HG02588 (cell line): ENCODE results near the gene FHL1.
"Not testable (repeated sequence)": the region's sequence is repeated elsewhere in the genome, so short reads cannot be mapped to it uniquely, and the experiment has no call there.

Experiments
- ATAC-seq: cut with Tn5 transposase; IDR thresholded peaks from one replicate; pipeline ENCODE4 v1.9.1; 2021; ENCODE audit warnings: mild to moderate bottlenecking, moderate library complexity; ENCODE audit not compliant: unreplicated experiment

FHL1 gene

DNA sequence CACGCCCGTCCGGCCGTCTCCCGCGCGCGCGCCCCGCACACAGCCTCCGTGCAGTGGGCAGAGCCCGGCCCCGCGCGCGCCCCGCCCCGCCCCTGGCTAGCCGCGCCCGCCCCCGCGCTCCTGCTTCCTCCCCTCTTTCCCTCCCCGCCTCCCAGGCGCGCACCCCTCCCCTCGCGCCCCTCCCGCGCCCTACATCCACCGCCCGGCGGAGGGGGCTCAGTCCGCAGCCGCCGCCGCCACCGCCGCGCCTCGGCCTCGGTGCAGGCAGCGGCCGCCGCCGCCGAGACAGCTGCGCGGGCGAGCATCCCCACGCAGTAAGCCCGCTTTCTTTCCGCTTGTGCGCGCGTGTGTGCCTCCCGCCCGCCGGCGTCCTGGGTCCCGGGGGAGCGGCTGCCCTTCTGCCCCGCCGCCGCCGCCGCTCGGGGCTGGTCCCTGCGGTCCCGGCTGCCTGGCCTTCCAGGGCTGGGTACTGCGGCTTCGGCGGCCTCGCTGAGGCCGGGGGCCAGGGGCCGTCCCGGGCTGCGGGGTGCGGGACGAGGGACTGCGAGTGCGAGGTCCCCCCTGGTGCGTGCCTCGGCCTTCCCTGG lies at the start of gene FHL1:
FHL1 (plus strand) TSS at position 219 of the 587 bp plus-strand sequence.
- no peak for ATAC-seq

DNA sequence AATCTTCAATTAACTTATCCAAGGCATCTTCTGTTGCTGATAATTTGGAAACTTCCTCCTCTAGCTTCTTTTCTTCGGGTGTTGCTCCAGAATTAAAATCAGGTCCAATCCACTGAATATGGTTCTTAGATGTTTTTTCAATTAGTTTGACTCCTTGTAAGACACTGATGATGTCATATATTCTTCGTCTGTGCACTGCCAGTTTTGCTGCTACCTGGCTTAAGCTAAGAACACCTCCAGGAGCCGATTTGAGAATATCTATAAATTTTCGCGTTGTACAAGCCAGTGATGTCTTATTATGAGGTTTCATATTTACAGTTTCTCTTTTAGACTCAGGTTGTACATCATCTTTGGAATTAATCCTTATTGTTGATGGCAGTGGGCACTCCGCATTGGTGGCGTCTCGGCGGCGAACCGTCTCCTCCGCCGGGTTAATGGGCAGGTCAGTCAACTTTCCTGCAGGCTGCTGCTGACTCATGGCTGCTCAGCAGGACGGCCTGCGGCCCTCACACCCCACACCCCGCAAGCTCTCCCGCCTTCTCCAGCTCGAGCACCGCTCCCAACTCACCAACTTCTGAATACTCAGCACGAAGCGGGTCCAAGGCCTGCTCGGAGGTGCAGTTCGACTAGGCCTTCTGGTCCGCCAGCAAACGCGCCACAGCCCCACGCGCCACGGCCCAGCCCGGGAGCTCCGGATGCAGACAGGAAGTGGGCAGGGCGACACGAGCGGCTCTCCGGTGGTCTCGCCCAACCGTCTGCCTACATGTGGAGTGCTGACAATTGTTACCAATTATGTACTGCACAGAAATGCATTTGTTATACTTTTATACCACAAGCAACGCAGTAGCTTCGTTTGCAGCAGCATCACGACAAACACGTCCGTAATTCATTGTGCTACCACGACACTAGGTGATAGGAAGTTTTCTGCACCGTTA lies 49.2 kb upstream of the FHL1 start:
- ATAC-seq: no peak

DNA sequence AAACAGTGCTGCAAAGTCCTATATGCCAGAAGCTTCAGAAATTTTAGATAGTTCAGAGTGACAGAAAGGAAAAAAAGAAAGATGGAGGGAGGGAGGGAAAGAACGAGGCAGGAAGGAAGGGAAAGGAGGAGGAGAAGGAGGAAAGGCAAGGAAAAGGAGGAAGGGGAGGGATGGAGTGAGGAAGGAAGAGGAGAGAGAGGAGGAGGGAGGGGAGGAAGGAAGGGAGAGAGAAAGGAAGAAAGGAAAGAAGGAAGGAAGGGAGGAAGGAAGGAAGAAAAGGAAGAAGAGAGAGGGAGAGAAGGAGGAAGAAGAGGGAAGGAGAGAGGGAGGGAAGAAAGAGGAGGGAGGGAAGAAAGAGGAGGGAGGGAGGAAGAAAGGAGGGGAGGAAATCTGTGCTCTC lies 42.4 kb upstream of the FHL1 start:
- ATAC-seq: no peak

DNA sequence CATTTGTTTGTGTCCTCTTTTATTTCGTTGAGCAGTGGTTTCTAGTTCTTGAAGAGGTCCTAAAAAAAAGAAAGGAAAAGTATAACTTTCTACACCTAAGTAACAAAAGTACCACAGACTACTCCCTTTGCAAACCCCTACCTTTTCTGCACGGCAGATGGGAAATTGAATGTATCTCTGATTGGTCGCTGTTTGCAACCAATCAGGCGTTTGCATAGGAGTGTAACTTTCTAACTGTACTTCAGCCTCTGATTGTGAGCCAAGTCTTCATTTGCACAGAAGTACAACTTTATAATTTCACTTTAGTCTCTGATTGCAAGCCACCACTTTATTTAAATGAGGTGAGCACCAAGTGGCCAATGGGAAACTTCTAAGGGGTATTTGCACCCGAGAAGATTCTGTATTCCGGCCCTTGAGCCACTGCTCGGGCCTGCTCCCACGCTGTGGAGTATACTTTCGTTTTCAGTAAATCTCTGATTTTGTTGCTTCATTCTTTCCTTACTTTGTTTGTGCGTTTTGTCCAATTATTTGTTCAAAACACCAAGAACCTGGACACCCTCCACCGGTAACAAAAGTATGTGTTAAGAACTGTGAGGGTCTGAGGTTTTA lies 40.3 kb upstream of the FHL1 start:
- no peak for ATAC-seq

DNA sequence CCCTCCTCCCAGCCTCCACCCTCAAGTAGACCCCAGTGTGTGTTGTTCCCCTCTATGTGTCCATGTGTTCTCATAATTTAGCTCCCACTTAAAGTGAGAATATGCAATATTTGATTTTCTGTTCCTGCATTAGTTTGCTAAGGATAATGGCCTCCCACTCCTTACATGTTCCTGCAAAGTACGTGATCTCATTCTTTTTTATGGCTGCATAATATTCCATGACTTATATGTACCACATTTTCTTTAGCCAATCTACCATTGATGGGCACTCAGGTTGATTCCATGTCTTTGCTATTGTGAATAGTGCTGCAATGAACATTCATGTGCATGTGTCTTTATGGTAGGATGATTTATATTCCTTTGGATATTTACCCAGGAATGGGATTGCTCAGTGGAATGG lies 38.4 kb upstream of the FHL1 start:
- ATAC-seq: not testable (repeated sequence)

DNA sequence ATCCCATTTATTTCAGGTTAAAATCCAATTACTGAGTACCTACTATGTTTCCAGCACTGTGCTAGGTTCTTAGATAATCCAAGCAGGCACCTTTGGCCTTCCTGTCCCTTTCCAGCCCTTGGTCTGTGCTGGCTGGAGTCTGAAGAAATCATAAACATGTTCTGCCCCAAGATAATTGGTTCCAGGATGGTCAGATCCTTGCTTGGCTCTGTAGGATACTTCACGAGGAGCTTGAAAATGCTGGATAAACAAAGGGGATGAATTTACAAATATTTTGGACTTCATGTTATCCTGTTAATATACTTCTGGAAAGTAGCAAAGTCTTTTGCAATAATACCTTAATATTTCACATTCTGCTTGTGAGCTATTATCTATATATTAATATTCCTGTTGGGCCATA lies 35.0 kb upstream of the FHL1 start:
- ATAC-seq: no peak

DNA sequence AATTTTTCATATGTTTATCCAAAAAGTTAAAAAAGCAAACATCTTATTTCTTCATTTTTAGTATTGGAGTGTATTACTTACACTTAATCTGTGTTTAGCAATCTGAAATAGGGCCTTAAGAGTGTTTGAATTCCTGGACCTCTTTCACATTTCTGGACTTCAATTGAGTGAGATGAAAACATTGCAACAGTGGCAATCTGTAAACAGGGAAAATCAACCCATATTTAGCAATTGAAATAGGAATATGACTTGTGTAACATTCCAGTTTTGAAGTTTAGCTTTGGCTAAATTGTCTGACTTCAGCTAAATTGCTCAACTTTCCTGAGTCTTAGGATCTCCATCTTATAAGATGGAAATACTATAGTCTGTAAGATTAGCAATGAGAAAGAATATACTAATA lies 34.6 kb upstream of the FHL1 start:
- ATAC-seq: no peak

DNA sequence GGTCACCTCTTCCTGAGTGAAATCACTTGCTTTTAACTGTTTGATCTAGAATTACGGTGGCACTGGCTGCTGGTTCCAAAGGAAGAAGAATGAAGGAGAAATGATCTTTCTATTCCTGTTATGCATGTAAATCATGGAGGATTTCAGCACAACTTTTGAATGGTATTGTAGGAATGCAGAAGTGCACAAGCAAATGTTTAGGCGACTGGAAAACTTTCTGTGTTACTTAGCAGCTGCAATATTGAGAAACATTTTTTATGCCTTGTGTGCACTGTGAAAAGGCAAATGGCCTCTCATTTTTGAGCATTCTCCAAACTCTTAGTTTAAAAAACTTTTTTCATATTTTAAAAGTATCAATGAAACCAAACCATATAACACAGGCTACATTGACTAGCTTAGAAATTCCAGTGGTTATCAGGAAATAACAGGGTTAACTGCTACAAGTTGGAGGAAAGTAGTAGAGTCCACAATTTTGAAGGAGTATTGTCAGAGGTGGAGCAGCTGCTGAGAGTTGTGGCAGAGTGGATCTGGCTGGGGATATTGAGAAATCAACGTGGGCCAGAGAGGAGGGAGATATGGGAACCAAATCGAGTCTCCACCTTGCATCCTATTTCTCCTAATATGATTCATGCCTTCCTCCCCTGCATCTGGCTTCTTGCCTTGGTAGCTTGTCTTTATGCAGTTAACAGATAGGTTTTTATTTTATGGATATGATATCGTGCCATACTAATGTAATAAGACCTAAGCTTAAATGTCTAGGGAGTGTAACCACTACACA lies 32.0 kb upstream of the FHL1 start:
- ATAC-seq: no peak

DNA sequence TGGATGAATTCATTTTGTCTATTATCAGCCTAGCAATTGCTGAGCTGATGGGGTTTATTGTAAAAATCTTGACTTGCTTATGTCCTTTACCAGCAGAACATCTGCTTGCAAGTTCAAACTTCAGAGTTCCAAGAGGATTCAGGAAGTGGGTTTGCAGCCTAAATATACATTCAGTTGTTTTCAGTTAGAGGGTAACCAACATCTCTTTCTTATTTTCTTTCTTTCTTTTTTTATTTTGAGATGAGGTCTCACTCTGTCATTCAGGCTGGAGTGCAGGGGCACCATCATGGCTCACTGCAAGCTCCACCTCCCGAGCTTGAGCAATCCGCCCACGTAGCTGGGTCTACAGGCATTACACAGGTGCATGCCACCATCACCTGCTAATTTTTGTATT lies 31.4 kb upstream of the FHL1 start:
- no peak for ATAC-seq

DNA sequence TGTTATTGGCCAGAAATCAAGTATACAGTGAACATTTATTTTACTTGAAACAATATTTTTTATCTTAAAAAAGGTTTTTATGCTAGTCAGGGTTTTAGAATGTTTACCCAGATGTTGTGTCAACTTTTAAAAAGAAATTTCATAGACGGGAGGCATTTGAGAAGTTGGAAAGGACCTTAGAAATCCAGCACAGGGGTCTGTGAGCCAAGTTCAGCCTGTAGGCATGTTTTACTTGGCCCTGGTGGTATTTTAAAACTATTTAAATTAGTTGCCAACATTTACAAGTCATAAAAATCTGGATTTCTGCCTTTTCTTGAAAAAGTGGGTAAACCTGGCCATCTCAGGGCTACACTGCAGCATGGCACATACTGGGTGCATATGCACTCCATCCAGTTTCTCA lies 25.5 kb upstream of the FHL1 start:
- no peak for ATAC-seq

DNA sequence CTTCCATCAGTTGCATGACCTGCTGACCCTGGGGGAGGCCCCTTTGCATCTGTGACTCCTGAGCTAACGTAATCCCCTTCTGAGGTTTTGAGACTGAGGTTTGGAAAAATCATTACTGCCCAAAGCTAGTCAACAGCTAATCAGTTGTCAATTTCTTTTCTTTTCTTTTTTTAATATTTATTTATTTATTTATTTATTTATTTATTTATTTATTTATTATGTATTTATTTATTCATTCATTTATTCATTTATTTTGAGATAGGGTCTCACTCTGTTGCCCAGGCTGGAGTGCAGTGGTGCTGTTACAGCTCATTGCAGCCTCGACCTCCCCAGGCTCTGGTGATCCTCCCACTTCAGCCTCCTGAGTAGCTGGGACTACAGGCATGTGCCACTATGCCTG lies 25.1 kb upstream of the FHL1 start:
- no peak for ATAC-seq

DNA sequence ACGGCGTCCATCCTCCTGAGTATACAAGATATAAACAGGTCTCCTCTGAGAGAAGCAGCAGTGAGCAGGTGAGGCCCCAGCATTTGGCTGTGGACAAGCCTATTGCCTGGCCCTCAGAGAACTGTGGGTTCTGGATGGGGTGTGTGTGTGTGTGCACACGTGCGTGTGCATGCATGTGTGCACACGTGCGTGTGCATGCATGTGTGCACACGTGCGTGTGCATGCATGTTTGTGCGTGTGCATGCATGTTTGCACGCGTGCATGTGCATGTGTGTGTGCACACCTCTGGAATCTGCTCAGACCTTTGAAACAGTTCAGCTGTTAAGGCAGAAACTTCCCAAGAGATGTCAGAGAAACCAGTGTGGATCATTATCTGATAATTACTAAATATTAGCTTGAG lies 22.2 kb upstream of the FHL1 start:
- ATAC-seq: no peak

DNA sequence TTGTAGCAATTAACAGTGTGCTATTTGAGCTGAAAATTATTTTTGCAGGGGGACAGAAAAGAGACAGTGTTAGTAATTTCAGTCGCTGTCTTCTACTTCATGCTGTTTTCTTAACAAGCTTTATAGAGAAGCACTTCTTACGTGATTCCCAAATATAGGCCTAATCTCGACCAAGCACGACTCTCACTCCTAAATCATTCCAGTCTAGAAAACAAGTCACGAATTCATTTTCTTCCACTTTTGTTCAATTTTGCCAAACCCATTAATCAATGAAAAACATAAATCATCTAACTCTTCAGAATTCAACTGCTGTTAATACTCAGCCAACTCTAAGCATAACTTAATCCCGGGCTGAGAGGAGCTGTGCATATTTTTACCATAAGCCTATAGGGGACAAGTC lies 21.0 kb upstream of the FHL1 start:
- ATAC-seq: no peak

DNA sequence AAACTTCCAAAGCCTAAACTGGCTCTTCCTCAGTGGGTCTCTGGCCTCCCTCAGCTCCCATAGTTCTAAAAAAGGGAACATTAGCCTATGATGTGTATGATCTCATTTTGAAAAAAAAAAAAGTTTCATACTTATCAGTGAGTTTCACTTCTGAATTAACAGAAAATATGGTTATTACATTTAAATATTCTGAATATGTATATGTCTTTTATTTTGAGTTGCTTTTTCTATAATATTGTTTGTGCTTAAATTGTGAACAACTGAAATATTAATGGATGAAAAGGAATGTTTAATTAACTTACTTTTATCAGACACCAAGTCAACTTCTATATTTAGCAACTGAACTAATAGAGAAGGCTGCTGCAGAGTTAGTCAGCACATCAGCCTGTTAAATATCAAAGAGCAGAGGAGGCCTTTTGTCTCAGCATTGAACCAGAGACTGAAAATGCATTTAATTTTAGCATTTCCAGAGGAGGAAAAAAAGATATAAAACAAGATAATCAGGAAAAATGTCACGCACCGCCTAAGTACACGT lies 20.4 kb upstream of the FHL1 start:
- ATAC-seq: no peak

DNA sequence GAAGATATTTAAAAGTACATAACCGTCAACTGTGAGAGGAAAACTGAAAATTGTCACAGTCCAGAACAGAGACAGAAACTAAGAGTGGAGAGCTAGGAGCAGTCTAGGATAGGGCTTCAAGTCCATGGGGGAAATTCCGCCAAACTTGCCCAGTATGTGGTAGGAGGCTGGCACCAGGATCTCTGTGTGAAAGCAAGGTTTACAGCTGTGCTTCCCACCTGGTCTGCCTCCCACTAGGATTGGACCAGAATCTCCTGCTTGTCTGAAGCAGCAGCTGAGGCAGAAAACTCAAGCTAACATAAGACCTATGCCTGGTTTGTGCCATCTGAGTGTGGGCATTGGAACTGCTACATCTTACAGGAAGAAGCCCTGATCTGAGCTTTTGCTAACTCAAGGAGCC lies 18.6 kb upstream of the FHL1 start:
- ATAC-seq: no peak

DNA sequence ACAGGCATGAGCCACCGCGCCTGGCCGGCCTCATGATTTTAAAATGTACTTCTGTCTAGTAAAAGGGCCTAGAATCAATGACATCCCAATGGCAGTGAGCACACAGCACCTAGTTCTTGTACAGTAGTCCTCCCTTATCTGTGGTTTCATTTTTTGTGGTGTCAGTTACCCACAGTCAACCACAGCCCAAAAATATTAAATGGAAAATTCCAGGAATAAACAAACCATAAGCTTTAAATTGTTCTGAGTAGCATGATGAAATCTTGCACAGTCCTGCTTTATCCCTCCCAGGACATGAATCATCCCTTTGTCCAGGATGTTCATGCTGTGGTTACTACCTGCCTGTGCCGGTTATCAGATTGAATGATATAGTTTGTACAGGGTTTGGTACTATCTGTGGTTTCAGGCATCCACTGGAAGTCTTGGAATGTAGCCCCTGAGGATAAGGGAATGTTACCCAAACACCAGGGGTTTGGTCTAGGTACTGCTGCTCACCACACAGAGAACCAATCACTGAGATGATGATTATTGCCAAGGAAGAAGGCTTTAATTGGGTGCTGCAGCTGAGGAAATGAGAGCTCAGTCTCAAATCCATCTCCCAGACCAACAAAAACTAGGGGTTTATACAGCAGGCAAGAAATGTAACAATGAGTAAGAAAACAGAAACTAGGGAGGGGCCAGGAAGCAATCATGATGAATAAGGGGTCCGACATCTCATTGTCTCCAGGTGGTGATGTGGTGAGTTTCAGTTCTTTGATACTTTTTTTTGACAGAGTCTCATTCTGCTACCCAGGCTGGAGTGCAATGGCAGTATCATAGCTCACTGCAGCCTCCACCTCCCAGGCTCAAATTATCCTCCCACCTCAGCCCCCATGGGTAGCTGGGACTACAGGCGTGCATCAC lies 16.2 kb upstream of the FHL1 start:
- no peak for ATAC-seq

DNA sequence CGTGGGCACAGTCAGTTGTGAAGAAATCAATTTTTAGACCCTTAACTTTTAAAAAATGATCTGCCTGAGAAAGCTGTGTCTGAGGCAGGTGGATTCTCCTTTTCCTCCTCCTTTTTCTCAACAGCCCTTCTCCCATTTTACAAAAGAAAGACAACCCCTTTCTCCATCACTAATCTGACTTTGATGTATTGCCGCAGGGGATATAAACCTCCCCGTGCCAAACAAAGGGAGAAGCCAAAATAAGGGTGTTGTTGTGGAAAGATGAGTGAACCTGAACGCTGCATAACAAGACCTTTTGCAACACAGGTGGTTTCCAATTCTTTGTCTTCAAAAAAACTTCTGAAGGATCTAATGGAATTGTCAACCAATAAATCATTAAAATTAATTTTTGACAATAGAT lies 8.4 kb upstream of the FHL1 start:
- ATAC-seq: no peak

DNA sequence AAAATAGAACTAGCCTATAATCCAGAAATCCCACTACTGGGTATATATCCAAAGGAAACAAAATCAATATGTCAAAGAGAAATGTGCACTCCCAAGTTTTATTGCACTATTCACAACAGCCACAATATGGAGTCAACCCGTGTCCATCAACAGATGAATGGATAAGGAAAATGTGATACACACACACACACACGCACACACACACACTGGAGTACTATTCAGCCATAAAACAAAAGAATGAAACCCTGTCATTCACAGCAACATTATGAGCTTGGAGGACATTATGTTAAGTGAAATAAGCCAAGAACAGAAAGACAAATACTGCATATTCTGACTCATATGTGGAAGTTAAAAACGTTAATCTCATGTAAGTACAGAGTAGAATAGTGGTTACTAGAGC lies 5.8 kb upstream of the FHL1 start:
- no peak for ATAC-seq

DNA sequence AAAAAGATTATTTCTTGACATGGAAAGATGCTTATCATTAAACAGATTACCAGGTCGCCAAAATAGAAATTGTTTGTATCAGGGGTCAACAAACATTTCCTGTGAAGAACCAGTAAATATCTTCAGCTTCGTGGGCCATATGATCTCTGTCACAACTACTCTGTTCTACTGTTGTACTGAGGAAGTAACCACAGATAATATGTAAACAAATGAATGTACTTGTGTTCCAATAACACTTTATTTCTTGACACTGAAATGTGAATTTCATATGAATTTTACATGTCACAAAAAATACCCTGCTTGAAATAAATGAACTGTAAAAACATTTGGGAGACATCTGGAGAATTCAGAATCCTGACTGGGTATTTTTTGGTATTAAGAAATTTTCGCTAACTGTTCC lies 4.7 kb upstream of the FHL1 start:
- ATAC-seq: no peak

DNA sequence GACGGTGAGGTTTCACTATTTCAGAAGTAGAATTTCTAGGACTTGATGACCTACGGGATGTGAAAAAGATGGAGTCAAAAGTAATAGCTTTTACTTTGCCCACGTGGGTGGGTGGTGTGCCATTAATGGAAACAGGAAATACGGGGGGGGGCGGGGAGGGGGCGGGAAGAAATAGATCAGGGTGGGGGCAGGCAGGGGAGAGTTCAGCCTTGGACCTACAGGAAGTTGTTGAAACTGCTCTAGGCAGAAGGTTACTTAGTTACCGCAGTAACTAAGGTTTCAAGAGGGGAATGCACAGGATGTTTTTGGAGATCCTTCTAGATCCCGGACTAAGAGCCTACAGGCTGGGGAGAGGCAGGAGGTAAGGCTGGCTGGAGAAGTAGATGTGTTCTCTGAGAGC lies 3.6 kb upstream of the FHL1 start:
- ATAC-seq: no peak
